CD4-positive, alpha-beta T cell treated with Interleukin-6 for 4 hours (primary cell): ENCODE results near the gene XYLT1.
A peak's percentile ranks its signal among the peaks of the same experiment; 100 is the strongest.

Experiments
- DNase-seq: peaks from one replicate; pipeline ENCODE4 v3.0.0-alpha.2; 2020; ENCODE audit warnings: mixed read lengths

Gene XYLT1

DNA sequence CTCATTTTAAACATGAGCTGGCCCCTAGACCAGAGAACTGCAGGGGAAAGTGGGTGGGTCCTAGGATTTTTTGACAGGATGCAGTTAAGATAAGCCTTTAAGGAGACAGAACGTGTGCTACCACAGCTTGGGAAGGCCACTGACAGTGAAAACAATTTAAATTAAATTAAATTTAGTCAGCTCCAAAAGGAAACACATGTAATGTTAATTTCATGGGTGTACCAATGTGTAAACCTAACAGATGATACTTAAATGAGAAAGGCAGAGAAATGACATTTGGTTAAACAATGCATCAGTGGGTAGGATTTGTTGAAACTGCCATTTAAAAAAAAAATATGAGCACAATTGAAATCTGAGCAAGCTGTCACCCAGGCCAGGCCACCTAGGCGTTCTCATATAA is 250.8 kb downstream of the XYLT1 start:
- no peak for DNase-seq

DNA sequence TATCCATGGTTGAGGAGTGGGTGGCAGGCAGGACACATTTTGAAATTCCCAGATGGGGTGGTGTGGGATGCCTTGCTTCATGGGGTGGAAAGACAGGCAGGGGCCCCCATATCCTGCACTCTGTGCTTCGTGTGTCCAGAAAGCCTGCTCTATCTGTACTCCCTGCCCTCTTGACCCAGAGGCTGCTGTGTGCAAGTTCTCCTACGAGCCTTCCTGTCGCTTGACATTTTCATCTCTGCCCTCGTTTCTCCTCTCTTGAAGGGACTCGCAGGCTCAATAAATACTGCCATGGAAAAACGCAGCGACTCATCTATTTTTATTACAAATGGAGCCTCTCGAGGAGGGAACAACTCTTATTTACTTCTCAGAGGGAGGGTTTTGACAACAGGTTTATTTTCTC is 254.8 kb downstream of the XYLT1 start:
- DNase-seq, result no peak

DNA sequence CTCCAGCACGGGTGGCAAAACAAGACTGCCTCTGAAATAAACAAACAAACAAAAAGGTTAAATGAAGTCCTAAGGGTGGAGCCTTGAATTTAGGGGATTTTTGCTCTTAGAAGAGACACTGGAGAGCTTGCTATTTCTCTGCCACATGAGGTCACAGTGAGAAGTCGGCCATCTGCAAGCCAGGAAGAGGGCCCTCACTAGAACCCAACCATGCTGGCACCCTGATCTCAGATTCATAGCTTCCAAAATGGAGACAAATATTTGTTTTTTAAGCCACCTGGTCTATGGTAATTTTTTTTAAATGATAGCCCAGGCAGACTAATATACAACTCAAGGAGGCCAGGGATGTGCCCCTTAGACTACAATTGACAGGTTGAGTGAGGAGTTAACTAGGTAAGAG is 255.5 kb downstream of the XYLT1 start:
- no peak for DNase-seq

DNA sequence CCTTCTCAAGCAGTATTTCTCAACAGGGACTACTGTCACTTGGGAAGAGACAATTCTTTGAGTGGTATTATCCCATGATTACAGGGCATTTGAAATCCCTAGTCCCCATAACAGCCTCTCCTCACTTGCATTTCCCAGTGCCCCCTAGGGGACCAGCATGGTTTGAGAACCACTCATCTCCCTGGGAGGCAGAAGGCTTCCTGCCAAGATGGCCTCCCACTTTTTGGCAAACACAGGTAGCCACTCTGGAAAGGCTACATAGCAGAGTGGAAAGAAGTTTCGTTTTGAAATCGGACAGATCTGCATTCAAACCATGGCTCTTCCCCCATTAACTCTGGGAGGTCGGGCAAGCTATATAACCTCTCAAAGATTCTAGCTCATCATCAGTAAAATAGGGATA is 256.8 kb downstream of the XYLT1 start:
- no peak for DNase-seq

DNA sequence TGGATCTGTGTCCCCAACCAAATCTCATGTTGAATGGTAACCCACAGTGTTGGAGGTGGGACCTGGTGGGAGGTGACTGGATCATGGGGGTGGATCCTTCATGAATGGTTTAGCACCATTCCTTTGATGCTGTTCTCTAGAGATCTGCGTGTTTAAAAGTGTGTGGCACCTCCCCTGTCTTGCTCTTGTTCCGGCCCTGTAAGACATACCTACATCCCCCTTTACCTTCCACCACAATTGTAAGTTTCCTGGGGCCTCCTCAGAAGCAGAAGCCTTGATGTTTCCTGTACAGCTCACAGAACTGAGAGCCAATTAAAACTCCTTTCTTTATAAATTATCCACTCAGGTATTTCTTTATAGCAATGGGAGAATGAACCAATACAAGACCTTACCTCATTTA is 257.7 kb downstream of the XYLT1 start:
- DNase-seq, result peak; percentile 20

DNA sequence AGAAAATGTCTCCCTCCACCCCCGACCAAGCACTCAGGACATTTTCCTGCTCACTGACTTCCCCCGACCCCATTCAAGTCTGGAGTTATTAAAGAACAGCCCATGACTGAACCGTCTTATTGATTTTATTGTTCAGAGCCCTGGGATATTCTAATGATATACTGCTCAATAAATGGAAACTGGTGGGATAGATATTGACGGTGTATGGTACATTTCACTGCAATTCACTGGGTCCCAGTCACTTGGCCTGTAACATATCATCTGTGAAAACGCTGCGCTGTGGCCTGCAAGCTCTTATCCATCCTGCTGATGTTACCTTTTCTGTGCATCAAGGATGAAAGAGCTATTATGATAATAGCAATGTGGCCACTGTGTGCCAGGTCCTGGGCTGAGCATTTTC is 258.2 kb downstream of the XYLT1 start:
- no peak for DNase-seq

DNA sequence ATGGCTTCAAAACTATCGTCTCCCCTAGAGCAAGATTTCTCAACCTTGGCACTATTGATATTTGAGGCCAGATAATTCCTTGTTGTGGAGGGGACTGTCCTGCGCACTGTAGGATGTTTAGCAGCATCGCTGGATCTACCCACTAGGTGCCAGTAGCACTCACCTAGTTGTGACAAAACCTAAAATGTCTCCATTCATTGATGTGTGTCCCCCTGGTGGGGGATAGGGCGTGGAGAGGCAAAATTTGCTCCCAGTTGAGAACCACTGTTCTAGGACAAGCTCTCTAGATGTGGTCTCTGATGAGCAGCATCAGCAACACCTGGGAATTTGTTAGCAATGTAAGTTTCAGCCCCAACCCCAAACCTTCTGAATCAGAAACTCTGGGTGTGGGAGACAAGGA is 259.0 kb downstream of the XYLT1 start:
- DNase-seq, result peak; percentile 39

DNA sequence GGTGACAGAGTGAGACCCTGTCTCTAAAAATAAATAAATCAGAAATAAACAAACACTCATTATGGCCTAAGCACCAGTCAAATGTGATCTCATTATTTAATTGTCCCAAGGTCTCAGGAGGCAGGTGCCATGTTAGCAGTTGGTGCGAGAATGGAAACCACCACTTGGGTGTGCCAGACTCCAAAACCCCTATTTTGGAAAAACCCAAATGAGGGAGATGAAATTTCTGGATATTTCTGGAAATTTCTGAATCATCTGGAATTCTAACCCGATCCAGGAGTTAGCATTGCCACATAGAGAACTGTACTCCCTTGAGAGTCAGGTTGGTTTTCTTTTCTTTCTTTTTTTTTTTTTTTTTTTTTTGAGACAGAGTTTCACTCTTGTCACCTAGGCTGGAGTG is 264.0 kb downstream of the XYLT1 start:
- DNase-seq, result no peak

DNA sequence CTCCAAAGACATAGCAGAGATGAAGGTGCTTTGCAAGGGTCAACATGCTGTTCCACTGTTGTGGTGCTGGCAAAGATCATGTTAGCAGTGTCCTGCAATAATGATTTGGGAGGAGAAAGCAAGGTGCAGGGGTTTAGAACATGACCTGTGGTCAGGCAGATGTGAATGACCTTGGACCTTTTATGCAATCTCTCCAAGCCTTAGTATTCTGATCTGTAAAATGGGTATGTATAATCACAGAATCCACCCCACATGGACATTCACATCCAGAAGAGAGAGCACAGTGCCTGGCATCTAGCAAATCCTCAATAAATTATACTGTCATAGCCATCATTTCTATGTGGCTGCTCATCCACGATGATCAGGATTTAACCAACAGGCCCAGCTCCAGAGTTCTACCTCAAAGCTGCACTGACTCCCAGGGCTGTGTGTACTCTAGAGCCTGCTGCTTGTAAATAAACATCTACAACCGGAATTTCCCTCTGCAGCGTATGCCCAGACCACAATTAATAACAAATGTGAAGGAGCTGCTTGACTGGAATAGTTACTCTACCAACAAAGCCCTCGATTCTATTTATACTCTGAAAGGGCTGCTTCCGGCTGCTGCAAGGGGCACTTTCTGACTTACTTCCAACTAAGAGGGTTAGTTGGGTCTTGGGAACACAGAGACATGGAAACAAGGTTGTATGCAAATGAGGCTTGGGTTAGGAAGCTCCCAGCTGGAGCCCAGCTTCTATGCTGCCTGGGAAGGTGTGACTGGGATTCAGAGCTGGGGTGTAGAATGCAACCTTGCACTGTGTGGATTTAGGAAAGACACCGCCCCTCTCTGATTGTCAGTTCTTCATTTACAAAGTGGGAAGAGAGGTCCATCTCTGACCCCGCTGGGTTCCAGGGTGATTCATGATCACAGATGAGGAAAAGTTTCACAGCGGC is 265.2 kb downstream of the XYLT1 start:
- DNase-seq, result no peak

DNA sequence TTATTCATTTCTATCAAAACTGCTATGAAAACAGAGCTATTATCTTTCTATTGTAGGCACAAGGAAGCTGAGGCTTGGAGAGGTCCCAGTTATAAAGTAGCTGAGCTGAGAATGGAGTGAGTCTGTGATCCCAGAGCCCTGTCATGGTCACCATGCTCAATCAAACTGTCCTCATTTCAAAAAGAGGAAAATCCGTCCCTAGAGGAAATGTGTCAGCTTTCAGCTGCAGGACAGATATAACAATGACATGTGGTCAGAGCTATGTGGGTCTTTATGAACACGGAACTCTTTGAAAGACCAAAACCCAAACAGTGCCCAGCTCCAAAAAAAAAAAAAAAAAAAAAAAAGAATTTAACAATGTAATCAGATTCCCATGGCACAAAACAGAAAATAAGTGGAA is 266.1 kb downstream of the XYLT1 start:
- no peak for DNase-seq

DNA sequence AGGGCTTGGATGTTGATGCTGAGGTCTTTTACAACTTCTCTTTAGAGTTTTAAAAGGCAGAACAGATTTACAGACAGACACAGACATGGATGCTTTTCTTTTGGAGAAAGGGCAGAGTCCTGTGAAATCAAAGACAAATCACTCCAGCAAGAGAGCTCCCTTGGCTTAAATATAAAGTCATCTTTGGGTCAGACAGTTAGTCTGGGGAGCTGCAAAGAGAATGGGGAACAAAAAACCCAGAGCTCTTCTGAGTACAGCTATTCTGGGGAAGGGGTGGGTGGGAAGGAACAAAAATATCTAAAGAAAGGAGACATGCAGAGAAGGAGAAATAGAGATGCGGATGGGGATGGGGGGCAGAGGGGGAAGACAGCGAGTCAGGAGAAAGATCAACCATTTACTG is 266.6 kb downstream of the XYLT1 start:
- no peak for DNase-seq

DNA sequence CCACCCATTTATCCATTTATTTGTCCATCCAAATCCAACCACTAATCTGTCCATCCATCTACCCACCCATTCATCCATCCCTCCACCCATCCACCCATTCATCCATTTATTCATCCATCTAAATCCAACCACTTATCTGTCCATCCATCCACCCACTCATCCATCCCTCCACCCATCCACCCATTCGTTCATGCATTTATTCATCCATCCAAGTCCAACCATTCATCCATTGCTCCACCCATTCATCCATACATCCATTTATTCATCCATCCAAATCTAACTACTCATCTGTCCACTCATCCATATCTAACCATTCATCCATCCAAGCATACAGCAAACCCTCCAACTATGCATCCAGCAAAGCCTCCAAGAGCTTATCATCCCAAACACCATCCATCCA is 267.3 kb downstream of the XYLT1 start:
- DNase-seq, result no peak

DNA sequence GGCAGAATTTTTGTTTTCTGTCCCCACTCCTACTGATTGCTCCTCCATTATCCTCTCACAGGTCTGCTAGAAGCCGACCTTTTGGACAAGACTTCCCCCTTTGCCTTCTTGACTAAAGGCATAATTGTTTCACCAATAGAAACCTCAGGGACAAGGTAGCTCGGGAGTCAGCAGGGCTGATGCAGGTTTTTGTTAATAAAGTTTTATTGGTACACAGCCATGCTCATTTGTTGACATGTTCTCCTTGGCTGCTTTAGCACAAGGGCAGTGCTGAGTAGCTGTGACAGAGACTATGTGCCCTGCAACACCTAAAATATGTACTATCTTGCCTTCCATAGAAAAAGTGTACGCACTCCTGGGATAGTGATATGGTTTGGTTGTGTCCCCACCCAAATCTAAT is 271.6 kb downstream of the XYLT1 start:
- no peak for DNase-seq

DNA sequence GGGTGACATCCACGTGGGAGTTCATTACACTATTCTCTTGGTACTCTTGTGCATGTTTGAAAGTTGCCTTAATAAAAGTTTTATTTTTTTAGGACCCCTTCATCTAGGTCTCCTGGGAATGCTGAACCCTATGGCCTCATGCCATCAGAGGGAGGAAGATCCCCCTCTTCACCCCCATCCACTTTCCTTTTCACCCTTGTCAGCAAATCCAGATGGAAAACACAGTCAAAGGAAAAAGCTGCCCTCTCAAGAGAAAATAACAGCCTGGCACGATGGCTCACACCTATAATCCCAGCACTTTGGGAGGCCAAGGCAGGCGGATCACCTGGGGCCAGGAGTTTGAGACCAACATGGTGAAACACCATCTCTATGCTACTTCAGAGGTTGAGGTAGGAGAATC is 274.2 kb downstream of the XYLT1 start:
- DNase-seq, result no peak

DNA sequence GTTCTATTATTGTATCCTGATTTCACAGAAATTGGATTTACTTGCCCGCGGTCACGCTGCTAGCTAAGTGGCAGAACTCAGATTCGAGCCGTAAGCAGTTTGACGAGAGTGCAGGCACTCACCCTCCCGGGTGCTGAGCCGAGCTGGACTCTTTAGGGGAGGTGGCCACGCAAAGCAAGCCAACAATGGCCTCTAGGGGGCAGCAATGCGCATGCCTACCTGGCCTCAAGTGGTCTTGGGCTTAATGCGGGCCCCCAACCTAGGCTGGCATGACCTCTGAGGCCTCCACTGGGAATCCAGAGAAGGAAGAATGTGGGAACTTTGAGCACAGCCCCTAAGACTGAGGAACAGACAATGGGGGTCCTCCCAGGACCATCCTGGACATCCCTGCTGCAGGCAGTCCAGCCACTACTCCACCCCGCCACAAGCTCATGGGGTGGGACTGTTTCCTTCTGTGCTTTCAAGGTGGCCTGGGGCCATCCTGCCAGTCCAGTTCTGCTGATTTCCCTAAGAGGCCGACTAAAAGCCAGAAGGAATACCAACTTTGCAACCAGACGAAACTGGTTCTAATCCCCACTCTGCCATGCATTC is 276.5 kb downstream of the XYLT1 start:
- peak; percentile 74 for DNase-seq

DNA sequence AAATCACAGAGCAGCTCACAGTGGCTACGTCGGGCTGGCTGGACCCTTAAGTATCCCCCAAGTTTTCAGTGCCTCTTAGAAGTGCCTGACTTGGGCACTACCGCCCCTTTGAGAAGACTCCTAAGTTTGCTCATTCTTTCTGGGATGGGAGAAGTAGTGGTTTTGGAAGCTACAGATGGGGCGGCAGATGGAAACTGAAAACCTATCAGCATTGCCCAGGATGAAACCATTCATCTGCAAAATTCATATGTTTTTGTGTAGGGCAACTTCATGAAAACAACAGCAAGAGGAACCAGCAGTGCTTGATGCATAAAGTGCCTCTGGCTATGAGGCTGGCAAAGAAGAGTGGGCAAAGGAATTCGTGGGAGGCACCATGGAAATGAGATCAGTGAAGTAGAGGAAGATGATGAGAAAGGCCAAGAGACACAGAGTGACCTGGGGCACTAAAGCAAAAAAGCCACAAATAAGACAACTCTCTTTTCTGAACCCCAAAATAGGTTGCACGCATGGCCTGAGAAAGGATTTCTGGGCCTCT is 277.1 kb downstream of the XYLT1 start:
- no peak for DNase-seq

DNA sequence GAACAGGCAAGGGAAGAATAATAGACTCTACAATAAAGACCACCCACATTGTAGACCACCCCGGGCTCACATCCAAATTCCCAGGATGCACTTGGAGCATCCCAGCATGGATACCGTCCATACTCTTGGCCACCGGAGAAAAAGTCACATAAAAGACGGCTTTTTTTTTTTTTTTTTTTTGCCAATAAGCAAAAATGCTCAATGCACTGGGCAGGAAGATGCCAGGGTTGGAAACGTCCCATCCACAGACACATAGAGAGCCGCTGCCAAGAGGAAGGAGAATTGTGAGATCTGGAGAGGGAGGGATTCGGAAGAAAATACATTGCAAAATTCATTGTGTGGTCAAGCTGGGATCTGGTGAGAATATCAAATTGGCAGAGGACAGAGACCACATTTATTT is 286.7 kb downstream of the XYLT1 start:
- no peak for DNase-seq

DNA sequence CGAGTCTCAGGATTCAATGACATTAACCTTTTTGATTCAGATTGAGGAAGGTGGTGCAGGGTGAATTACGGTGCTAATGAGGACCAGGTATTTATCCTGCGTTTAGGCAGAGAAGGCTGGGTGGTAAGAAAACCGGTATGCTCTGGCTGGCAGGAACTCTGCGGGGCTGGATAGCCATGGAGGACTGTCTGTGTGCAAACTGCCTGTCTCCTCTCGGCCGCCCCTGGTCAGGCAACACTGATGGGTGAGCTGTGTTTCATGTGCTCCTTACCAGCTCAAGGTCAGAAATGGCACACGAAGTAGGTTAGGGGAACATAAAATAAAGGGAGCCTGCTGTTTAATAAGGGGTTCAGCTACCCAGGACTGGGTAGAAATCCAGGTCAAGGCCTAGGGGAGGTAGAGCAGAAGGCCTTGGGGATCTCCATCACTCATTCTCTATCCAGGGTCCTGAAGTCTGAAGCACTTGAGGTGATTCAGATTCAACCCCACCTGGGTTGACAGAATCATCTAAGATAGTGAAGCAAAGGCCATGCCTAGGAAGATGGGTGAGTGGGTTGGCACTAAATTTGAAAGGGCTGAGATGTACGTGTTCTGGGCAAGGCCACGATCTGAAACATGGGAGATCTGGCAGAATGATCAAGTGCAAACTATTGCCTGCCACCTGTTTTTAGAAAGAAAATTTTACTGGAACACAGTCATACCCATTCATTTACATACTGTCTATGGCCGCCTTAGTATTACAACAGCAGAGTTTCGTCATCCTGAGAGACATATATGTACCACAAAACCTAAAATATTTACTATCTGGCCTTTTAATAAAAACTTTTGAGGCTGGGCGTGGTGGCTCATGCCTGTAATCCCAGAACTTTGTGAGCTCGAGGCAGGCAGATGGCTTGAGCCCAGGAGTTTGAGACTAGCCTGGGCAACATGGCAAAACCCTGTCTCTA is 292.5 kb downstream of the XYLT1 start:
- no peak for DNase-seq

DNA sequence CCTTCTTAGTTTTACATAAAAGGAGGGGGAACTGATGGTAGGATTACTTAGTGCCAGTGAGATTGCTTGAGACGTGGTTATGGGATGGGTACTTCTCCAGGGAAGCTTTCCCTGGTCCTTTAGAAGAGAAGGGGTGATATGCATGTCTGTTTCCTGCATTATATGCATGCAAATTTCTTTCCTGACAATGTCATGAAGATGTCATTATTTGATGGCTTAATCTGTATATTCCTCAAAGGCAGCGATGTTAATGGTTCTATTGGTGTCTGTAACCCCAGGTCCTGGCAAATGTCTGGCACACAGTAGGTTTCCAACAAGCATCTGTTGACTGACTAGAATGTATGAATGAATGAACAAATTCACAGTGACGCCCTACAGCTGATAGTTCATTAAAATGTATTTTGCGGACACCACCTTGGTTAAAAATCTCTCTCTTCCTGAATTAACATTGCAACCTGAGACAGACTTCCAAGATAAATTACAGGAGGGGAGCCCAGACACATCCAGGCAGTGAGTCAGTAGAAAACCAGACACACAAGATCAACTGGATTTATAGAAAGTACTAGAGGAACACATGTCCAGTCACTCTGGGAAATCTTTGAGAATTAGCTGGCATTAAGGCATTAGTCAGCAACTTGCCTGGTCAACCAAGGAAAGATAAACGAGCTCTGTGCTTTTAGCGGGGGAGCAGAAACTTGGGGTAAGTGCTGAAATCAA is 293.4 kb downstream of the XYLT1 start:
- no peak for DNase-seq

DNA sequence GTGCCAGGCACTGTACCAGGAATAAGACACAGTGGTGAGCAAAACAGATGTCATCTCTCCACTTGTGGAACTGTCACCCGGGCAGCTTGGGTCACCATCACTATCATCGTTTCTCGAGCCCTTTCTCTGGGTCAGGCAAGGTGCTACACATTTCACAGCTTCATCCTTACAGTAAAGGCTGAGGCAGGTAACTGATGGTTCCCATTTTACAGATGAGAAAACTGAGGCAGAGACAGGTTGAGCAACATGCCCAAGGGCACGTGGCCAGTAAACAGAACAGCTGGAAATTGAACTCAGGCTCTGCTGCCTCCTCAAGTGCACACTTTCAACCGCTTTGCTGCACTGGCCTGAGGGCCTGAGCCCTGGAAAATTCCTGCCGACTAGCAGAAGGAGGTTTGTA is 294.6 kb downstream of the XYLT1 start:
- no peak for DNase-seq

DNA sequence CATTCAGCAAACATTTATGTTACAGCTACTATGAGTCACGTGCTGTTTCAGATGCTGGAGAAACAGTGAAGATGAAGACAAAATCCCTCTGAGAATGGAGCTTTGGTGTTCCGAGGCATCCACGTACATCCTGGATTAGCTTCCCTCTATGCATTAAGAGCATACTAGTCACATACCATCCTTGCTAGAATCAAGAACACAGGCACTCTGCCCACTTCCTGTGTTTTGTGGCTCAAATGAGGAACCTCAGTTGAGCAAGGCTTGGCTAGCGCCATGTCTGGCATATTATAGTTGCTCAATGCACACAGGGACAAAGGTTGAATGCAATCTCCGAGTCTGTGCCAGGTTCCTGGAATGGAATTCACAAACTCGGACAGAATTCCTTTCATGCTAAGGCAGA is 297.5 kb downstream of the XYLT1 start:
- peak; percentile 9 for DNase-seq
